SKM-1 treated with dmso at 0.1 percent for 144 hours (cell line): Measurements from ENCODE around the gene GAPVD1.
A peak's percentile ranks its signal among the peaks of the same experiment; 100 is the strongest.

ENCODE experiments used
- DNase-seq: peaks from one replicate; lab custom pipeline; 2025; ENCODE audit not compliant: unreplicated experiment; lab: John Stamatoyannopoulos, UW

GAPVD1 gene

DNA sequence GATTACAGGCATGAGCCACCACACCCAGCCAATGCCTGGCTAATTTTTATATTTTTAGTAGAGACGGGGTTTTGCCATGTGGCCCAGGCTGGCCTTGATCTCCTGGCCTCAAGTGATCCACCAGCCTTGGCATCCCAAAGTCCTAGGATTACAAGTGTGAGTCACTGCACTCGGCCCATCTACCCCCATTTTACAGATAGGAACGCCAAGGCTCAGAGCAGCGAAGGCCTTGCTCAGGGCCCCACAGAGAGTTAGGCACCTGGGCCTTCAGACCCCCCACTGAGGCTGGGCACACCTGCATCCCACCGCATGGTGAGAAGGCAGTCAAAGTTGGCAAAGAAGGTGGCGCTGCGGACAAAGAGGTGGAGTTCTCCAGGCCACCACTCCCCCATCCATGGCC, 143.1 kb downstream of the GAPVD1 start:
- no peak for DNase-seq

DNA sequence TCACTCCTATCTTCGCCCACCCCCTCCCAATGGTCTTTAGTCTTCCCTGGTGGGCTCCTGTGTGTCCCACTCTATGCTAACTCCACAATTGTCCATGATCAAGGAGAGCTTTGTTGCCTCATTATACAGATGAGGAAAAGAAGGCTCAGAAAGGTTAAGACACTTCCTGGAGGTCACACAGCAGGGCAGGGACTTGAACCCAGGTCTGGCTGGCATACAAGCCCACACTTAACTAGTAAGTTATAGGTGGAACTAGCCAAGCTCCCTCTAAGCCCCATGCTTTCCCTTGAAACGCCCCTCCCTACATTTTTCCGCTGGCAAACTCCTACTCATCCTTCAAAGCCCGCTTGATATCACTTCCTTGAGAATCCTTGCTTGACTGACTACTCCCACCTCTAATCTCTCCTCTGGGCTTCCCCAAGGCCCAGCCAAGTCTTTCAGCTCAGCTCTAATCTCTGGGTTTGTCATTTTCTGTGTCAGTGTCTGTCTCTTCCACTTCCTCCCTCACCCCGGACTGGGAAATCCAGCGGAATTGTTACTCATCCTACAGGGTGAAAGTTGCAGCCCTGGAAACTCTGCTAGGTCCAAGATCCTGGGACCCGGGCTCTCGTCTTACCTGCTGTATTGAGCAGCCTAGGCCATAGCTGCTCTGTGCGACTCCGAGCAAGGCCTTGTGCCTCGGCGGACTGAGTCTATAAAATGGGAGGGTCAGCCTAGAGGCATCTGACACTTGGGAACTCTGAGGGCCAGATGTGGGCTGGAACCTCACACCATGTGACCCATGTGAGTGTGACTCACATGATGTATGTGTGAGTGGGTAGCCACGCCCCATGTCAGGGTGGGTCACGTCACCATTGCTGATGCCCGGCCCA, 144.5 kb downstream of the GAPVD1 start:
- DNase-seq, result no peak

DNA sequence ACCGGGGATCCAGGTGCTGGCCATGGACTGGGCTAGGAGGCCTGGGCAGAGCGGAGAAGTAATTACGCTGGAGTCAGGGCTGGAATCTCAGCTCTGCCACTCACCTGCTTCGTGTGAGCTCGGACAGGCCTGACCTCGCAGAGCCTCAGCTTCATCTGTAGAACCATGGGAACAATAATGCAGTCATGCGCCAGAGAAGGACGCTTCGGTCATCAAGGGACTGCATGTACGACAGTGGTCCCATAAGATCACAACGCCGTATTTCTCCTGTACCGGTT, 145.1 kb downstream of the GAPVD1 start:
- DNase-seq, result no peak

DNA sequence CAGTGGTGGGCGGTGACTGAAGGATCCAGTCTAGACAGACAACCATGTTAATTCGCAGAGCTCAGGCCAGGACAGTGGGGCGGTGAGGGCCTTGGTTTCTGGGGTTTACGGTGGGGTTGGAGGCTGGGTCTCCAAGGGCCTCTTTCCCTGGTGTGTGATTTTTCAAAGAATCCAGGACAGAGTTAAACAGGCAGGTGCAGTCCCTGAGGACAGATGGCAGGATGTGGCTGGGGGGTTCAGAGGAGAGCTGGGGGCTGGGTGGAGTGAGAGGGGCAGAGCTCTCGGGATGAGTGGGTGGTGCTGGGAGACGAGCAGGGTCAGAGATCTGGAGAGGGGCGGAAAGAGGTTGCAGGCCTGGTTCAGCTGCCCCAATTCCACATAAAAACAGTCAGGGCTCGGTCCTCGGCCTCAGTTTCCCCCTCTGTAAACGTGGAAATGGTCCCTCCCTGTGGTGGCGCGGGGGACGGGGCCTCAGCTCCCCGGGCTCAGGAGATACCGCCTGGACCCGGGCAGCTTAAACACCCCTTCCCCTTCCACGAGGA, 145.9 kb downstream of the GAPVD1 start:
- no peak for DNase-seq

DNA sequence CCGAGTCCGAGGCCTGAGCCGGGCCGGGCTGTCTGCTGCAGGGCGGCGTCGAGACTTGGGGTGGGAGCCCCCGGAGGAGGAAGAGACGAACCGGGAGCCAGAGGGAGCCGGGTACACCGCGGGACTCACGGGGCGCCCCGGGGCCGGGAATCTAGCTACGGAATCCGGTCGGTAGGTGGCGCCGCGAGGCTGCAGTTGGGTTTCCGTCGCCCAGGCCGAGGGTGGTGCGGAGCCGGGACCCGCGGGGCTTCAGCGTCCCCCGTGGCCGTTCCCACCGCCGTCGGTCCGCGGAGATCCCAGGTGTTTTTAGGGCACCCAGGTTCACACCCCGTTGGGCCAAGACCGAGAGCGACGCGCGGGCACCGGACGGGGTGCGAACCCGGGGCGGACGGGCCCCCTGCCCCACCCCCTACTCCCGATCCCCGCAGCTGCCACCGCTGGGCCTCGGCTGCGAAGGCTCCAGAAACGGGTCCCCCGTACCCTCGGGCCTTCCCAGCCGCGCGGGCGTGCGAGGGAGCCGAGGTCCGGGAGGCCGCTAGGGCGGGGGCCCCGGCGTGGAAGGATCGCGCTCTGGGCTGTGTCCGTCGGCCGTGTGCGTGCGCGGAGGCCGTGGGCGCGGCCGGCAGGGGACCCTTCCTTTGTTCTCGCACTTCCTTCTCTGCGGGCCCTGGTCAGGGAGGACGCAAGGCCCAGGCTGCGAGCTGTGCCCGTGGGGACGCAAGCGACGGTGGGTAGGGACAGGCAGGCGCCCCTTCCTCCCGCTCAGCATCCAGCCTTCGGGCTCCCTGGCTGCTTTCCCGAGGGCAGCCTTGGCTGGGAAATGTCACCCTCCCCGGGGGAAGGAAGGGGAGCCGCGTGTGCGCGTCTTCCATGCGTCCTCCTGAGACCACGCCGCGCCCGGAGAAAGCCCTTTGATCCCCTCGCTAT, 146.6 kb downstream of the GAPVD1 start:
- peak; percentile 44 for DNase-seq

DNA sequence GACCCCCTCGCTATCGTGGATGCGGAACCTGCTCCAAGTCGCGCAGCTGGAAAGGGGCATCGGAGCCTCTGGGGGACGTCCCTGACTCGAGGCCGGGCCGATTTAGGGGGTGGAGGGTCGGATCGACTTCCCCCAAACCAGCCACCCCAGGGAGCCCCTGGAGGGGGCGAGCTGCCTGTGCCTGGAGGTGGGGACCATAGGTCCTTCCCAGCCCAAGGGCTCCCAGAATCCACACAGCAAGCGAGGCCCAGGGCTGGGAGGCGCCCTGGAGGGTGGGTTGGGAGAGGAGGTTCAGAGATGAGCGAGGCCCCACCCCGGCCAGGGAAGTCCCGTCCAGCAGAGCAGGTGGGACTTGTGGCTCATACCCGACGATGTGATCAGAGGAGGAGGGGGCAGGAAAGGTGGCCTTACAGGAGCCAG, 147.6 kb downstream of the GAPVD1 start:
- DNase-seq, result no peak

DNA sequence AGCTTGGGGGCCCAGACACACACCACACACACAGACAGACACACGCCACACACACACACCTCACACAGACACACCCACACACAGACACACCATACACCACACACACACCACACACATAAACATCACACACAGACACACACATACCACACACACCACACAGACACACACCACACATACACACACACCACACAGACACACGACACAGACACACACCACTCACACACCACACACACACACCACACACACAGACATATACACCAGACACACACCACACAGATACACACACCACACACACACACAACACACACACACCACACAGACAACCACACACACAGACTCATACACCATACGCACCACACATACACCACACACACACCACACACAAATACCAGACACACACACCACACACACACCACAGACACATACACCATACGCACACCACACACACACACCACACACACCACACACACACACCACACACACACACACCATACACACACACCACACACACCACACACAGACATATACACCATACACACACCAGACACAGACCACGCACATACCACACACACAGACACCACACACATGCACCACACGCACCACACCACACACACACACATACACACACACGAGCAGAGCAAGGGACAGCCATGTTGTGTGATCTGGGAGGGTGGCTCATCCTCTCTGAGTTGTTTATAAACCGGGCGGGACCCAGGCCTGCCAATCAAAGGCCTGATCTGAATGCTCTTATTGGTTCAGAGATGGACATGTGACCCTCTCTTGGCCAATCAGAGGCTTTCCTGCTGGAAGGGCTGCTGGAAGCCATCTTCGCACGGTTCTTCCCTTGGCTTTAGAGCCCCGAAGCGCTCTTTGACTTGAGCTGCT, 148.3 kb downstream of the GAPVD1 start:
- DNase-seq, result no peak

DNA sequence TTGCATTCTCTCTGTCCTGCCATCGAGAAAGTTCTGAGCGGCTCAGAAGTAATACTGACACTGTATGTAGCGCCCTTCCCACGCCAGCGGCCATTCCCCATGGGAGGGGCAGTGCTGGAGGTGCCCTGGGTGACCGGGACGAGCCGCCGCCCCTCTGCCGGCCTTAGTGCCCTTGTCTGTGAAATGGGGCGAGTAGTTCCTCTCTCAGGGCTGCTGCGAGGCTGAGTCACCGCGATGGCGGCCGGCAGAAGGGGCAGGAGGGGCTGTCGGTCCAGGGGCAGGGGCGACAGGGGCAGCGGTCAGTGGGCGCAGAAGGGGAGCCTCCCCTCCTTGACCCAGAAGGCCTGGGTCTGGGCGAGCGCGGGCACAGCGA, 148.9 kb downstream of the GAPVD1 start:
- DNase-seq, result no peak

DNA sequence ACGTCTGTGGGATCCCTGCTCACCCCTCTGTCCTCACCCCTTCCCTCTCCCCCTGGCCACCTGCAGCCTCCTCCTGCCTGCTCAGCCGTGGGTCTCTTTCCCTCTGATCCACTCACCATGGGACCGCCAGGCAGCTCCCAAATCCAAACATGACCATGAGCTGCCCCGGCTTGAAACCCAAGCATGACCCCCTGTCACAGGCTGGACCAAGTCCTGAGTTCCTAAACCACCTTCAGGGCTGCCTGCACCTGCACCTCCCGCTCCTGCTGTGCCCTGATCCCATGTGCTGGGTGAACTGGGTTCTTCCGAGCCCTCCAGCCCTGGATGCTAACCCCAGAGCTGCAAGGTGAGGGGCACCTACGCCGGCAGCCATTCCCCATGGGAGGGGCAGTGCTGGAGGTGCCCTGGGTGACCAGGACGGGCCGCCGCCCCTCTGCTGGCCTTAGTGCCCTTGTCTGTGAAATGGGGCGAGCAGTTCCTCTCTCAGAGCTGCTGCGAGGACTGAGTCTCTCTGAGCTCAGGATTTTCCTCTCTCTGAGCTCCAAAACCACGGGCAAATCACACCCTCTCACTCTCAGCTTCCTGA, 149.6 kb downstream of the GAPVD1 start:
- DNase-seq, result no peak

DNA sequence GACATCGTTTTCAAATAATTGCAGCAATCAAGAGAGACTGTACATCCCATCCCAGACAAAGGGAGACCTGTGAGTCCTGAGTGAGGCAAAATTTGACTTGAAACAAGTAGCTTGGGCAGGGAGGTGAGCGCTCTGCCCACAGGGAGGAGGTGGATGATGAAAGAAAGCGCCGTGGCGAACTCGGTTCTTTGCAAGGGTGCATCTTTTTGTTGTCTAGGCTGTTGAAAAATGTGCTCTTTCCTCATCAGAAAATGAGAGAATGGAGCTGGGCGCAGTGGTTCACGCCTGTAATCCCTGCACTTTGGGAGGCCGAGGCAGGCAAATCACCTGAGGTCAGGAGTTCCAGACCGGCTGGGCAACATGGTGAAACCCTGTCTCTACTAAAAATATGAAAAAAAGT, 150.5 kb downstream of the GAPVD1 start:
- DNase-seq, result no peak

DNA sequence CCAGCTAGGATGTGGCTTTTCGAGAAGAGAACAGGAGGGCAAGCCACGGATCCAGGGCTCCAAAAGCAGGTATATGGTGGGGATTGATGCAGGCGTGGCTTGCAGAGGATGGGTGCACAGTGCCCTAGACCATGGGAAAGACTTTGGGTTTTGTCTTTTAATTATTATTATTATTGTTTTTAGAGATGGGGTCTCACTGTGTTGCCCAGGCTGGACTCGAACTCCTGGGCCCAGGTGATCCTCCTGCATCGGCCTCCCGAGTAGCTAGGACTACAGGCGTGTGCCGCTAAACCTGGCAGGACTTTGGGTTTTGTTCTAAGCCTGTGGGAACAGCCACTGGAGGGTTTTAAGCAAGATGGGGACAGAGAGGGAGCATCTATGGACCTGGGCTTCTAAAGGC, 152.0 kb downstream of the GAPVD1 start:
- DNase-seq, result no peak

DNA sequence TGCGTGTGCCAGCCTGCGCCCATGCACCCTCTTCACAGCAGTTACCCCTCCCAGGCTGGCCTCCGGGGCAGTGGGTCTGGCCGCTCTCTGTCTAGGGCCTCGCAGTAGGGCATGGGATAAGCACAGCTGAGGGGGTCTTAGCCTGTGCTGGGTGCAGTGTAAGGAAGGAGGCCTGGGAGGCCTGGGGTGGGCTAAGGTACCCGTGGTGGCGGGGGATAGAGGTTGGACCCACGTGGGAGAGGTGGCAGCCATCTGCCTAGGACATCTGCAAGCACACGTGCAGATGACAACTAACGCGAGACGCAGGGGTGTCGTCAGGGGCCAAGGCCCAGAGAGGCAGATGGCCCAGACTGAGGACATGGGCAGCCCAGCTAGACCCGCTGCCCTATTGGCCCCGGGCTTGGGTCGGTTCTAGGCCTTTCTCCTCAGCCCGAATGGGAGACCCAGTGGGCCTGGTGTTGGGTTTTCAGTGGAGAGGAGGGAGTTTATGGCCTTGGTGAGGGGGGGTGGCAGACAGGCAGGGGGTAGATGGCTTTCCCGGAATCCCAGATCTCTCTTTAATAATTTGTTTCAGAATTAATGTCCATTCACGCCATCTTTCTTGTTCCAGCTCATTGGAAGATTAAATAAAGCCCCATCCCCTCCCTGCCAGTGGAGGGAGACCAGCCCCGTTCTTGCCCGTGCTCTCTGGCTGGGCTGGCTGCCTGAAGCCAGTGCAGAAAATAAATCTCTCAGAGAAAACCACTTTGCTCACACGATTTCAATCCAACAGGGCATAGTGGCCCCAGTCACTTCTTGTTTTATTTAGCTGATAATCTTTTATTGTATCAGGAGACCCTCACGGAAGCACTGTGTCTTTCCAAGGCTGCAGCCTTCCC, 154.2 kb downstream of the GAPVD1 start:
- DNase-seq, result no peak

DNA sequence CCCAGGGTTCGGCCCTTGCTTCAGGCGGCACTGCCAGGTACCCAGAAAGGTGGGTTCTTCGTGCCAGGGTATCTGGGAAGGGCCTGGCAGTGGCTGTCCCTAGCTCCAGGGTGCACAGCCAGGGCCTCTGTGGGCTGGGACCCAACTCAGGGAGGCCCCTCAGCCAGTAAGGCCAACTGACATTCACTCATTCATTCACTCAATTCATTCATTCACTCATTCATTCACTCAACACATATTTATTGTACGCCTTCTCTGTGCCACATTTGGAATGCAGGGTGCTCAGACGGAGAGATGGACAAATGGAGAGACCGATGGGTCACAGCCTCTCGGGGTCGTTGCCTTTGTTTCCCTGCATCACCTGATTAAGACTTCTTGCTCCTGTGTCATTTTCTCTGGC, 154.9 kb downstream of the GAPVD1 start:
- no peak for DNase-seq
